Measurements from ENCODE around the gene PNPLA7.
"Not testable (repeated sequence)": the region's sequence is repeated elsewhere in the genome, so short reads cannot be mapped to it uniquely, and the experiment has no call there.

The PNPLA7 gene

DNA sequence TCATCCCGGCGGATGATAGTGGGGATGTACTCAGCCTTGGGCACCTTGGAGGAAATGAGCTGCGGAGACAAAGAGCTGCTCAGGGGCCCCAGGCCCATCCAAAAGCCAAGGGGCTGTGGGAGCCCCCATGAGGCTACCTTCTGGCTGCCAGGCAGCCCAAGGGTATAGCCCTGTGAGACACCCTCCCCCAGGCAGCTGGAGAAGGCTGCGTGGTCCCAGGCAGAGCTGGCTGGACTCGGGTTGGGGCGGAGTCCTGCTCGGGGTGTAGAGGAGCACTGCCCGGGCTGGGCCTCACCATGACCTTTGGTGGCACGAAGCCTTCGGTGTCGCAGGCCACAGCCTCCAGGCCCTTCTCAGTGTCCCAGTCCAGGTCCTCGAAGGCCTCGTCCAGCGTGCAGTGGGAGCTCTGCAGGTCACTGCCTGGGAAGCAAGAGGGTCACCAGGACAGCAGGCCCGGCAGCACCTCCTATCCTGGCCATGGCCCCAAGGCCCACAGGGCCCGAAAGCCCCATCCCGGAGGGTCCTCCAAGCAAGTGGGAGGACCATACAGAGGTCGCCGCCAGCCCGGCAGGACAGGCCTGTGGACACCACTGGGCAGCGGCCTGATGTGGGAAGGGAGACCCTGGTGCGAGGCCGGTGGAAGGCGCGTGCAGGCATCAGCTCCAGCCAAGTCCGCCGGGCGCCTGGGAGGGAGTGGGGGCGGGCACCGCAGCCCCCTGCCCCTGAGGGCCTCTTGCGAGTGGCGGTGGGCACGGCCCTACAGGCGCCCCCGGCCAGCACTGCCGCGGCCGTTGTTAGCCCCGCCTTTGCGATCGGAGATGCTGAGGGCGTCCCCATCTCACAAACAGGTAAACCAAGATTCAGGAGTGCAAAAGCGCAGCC is 97.2 kb downstream of the PNPLA7 start:
- DNase-seq (ENCODE audit: low read depth in 2 of 2, low spot score in 1 of 2), result no peak

DNA sequence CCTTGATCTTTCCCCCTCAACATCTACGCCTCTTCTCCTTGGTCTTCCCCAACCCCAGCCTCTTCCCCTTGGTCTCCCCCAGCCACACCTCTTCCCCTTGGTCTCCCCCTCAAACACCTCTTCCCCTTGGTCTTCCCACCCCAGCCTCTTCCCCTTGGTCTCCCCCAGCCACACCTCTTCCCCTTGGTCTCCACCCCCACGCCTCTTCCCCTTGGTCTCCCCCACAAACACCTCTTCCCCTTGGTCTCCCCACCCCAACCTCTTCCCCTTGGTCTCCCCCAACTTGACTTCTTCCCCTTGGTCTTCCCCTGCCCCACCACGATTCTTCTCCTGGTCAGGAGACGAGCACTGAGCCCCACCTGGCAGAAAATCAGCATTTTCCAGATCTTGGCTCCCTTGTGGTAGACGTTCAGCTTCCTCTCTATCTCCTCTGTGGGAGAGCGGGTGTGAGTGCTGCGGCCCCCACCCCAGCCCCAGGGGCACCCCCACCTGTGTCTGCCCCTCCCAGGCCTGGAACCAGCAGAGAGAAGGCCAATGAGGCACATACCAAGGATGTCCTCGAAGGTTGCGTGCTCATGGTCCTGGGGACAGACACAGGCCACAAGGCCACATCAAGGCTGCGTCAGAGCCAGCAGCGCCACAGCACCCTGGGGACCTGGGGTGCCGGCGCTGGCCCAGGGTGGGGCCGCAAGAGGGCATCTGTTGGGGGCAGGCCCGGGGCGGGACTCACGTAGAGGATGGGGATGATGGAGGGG is 98.0 kb downstream of the PNPLA7 start:
- no peak for DNase-seq (ENCODE audit: low read depth in 2 of 2, low spot score in 1 of 2)

DNA sequence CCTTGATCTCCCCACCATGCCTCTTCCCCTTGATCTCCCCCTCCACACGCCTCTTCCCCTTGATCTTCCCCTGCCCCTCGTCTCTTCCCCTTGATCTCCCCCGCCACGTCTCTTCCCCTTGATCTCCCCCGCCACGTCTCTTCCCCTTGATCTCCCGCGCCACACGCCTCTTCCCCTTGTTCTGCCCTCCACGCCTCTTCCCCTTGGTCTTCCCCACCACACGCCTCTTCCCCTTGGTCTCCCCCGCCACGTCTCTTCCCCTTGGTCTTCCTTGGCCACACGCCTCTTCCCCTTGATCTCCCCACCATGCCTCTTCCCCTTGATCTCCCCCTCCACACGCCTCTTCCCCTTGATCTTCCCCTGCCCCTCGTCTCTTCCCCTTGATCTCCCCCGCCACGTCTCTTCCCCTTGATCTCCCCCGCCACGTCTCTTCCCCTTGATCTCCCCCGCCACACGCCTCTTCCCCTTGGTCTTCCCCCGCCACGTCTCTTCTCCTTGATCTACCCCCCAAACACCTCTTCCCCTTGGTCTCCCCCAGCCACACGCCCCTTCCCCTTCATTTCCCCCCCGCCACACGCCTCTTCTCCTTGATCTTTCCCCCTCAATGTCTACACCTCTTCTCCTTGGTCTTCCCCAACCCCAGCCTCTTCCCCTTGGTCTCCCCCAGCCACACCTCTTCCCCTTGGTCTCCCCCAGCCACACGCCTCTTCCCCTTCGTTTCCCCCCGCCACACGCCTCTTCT is 98.8 kb downstream of the PNPLA7 start:
- not testable (repeated sequence) for DNase-seq (ENCODE audit: low read depth in 2 of 2, low spot score in 1 of 2)

DNA sequence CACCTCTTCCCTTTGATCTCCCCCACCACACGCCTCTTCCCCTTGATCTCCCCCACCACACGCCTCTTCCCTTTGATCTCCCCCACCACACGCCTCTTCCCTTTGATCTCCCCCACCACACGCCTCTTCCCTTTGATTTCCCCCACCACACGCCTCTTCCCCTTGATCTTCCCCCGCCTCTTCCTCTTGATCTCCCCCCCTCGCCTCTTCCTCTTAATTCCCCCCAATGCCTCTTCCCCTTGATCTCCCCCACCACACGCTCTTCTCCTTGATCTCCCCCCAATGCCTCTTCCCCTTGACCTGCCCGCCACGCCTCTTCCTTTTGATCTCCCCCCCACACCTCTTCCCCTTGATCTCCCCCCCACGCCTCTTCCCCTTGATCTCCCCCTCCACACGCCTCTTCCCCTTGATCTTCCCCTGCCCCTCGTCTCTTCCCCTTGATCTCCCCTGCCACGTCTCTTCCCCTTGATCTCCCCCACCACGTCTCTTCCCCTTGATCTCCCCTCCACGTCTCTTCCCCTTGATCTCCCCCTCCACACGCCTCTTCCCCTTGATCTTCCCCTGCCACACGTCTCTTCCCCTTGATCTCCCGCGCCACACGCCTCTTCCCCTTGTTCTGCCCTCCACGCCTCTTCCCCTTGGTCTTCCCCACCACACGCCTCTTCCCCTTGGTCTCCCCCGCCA is 99.5 kb downstream of the PNPLA7 start:
- DNase-seq (ENCODE audit: low read depth in 2 of 2, low spot score in 1 of 2), result peak in 1 of 2 donors; percentile 17

DNA sequence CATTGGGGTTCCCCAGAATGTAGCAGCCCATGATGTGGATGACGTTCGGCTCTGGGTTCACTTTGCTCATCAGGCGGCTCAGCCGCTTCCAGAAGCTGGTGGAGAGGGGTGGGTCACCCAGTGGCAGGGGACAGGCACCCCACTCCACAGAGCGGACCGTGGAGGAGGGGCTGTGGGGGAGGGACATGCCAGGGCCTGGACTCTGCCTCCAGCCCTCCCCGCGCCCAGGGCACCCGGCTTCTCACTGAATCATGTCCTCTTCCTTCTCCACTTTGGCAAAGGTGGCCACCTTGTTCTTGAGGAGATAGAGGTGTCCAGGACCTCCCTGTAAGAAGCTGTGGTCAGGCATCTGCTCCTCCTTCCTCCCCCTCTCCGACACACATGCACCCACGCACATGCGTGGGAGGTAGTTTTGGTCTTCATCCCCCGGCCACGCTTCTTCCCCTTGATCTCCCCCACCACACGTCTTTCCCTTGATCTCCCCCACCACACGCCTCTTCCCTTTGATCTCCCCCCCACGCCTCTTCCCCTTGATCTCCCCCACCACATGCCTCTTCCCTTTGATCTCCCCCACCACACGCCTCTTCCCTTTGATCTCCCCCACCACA is 100.2 kb downstream of the PNPLA7 start:
- peak in 1 of 2 donors; percentile 24 for DNase-seq (ENCODE audit: low read depth in 2 of 2, low spot score in 1 of 2)

DNA sequence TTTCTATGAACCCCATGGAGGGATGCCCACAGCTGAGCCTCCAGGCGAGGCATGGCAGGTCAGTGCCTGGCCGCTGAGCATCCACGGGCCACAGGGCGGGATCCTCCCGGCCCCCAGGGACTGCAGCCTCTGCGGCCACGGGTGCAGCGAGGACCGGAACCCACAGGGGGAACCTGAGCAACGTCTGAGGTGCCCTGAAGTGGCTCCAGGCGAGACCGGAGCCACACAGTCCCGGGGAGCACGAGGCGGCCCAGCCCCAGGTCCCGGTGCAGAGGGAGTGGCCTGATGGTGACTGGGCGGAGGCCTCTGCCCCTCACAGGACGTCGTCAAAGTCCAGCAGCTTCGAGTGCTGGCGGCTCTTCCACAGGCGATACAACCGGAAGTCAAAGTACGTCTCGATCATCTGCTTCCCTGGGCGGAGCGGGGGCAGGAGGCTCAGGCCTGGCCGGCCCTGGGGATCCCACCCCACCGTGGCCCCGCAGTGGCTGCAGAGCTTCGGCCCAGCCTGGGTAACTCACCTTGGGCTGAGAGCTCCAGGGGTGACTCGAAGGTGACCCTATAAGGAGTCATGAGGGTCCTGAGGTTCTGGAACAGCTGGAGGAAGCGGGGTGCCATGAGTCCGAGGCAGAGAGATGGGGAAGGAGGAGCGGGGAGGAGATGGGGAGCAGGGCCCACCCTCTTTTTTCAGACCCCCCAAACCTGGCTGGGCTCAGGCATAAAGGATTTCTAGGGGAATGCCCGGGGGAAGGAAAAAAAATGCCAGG is 100.9 kb downstream of the PNPLA7 start:
- no peak for DNase-seq (ENCODE audit: low read depth in 2 of 2, low spot score in 1 of 2)

DNA sequence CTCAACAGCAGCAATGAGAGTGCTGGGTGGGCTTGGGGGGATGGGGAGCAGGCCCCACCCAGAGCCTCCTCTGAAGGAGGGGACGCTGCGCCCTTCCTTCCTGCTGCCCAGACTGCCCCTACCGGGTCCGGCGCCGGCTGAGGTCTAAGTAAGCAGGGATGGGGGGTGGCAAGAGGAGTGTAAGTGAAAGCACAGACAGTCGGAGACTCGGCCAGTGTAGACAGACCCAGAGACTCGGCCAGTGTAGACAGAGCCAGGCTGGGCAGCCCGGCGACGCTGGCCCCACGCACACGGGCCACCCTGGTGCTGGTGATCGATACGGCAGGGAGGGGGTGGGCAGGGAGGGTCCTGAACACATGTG is 101.6 kb downstream of the PNPLA7 start:
- DNase-seq (ENCODE audit: low read depth in 2 of 2, low spot score in 1 of 2), result no peak

DNA sequence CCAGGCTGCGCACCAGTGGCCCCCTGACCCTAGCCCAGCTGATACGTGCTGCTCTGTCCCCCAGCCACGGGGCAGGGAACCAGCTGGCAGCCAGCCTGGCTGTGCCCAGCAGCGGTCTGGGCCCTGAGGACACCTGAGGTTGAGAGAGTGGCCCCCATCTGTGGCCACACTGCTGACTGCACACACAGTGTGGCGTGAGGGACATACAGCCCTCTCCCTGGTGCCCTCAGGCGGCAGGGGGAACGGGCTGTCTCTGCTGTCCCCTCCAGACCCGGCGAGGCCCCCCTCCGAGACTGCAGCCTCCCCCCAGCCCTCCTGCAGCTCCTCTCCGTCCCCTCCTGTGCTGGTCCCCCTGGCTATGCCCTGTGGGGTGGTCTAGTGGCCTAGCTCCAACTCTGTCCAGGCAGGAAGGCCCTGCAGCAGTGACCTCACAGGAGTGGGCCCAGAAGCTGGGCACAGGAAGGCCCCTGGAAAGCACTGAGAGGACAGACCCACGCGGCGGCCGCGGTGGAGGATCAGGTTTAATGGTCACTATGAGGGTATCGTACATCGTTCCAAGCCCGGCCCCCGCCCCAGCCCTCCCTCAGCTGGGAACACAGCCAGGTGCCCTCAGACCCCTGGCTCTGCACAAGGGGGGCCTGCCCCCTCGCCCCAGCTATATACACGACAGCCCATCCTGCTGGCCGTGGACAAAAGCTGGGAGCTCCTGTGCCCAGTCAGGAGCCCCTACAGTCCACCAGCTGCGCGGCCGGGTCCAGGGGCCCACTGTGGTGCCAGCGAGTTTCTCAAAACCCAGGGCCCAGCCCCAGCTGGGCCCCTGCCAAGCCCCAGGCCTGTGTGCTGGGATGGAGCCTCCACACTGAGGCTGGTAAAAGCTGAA is 102.2 kb downstream of the PNPLA7 start:
- DNase-seq (ENCODE audit: low read depth in 2 of 2, low spot score in 1 of 2), result no peak

DNA sequence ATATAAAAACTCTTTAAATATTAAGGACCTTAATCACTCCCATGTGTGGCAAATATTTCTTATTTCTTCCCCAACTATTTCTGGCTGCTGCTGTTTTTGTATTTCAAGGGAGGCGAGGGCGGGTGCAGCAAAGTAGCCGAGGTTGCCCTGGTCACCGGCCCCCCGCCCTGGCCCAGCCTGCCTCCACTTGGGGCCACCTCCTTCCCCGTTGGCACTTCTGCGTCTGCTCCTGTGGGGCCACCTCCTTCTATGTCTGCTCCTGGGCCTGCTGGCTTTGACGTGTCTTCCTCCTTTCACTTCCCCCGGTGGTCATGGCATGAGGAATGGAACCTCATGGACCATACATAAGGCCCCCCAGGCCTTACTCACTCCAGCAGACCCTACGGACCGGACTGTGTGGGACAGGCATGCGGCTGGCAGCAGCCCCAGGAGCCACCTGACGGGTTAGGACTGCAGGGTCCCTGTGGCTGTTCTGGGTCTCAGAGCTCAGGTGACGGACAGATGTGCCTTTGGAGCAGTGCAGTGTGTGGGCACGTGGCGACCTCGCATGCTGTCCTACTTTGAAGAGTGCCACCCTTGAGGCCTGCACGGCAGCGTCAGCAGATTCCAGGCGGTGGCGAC is 103.2 kb downstream of the PNPLA7 start:
- DNase-seq (ENCODE audit: low read depth in 2 of 2, low spot score in 1 of 2), result no peak

DNA sequence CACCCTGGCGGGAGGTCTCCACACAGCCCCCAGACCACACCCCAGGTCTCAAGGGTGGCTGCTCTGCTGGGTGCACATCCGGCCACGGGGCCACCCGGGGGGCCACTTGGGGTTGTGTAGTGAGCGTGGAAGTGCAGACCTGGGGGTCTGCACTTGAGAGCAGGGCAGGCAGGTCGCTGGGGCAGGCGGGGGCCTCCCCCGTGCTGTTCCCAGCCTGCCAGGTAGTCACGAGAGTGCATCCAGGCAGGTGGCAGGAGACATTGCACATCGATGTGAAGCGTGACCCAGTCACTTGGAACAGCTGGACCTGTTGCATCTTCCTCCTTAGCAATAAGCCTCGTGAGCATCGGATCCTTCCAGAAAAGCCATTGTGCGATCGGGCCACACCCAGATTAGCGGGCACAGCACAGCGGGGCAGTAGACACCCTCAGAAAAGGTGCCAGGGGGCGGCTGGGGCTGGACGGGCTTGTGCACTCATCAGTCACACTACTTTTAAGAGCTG is 104.2 kb downstream of the PNPLA7 start:
- DNase-seq (ENCODE audit: low read depth in 2 of 2, low spot score in 1 of 2), result no peak

DNA sequence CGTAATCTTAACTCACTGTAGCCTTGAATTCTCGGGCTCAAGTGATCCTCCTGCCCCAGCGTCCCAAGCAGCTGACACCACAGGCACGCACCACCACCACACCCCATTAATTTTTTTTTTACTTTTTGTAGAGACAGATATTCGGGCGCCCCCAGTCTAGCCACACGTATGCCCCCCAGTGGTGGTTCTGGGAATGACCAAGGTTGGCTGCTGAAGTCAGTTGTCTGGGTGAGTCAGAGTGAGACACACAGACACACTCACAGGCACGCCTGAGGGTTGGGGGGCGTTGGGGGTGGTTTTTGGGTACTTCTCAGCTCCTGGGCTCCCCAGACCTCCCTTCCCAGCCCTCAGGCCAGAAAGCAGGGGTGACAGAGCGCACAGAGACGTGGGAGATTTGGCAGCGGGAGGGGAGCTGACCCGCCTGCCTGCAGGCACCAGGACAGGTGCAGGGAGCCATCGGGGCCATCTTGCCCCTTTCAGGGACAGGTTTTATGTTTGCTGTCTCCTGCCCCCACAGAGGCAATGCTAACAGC is 104.9 kb downstream of the PNPLA7 start:
- DNase-seq (ENCODE audit: low read depth in 2 of 2, low spot score in 1 of 2), result peak; percentile 70 to 72

DNA sequence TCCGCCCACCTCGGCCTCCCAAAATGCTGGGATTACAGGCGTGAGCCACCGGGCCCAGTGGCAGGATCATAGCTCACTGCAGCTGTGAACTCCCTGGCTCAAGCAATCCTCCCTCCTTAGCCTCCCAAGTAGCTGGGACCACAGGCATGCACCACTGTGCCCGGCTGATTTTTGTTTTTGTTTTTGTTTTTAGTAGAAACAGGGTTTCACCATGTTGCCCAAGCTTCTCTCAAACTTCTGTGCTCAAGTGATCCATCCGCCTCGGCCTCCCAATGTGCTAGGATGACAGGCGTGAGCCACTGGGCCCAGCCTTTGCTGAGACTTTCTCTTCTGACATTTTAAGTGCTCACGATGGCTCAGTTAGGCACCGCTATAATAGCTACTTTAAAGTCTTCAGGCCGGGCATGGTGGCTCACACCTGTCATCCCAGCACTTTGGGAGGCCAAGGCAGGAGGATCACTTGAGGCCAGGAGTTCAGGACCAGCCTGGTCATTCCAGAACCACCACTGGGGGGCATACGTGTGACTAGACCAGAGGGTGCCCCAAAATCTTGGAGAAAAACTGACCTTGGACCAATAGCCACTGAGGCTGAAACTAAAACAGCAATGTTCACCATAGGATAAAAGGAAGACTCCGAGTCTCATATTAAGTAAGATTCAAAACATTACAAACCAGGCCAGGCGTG is 106.0 kb downstream of the PNPLA7 start:
- no peak for DNase-seq (ENCODE audit: low read depth in 2 of 2, low spot score in 1 of 2)

DNA sequence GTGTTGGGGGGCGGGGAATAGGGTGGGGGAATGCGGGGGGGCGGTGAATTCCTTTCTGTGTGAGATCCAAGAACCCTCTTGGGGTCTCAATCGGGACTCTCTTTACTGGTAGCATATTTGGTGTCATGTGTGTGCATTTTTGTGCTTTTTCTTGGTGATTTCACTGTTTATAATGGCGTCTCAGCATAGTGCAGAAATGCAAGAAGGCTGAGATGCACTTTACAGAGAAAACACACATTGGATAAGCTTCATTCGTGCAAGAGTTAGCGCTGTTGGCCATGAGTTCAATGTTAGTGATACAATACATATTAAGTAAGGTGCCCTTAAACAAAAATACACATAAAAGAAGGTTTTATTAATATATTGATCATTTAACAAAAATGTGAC is 108.3 kb downstream of the PNPLA7 start:
- DNase-seq (ENCODE audit: low read depth in 2 of 2, low spot score in 1 of 2), result no peak

DNA sequence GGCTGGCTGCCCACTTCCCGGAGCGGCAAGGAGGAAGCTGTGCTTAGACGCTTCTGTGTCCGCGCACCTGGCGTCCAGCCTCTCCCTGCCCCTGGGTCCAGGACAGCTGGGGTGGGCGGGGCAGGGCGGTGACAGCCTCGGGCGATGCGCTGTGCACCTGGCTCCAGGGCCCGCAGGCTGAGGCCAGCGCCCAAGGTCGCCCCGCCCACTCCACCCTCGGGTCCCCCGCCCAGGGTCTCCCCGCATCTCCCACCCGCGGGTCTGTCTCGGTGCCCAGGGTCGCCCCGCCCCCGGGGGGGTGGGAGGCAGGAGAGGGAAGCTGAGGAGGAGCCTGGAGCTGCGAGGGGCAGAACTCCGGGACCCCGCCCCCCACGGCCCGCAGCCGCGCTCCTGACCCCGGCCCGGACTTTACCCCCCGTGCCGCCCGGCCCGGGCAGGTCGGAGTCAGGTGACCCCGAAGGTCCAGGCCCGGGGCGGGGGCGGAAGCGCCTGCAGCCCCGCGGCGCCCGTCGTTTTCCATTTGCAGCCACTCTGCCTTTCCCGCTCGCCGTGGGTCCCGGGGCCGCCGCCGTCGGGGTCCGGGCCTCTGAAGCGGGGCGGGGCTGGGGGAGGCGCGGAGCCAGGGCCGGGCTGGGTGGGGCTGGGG is 108.8 kb downstream of the PNPLA7 start, which contains the start of gene ENTPD8:
TSS of gene ENTPD8 (minus strand) at position 69 of the 646 bp plus-strand sequence. CDS start 3,072 bp downstream, outside the sequence.
- DNase-seq (ENCODE audit: low read depth in 2 of 2, low spot score in 1 of 2), result no peak

DNA sequence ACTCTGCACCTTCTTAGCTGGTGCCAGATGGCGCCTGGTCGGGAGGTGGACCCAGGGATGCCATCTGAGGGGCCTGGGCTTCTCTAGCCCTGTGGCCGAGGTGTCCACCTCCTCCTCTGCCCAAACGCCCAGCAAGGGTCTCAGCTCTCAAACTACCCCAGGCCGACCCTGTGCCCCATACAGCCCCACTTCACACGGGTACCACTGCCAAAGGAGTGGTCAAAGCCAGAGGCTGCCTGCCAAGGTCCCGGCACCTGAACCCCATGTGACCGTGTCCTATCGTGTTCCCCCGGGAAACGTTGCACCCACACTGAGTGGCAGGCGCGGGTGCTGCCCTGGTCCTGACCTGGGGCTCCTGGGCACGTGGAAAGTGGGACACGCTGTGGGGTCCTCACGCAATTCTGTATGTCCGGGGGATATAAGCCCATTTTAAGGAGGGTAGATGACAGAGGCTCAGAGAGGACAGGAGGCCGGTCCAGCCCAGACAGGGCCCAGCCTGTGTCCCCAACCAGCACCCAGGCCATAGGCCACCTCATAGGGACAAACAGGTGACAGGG is 111.0 kb downstream of the PNPLA7 start:
- DNase-seq (ENCODE audit: low read depth in 2 of 2, low spot score in 1 of 2), result no peak

DNA sequence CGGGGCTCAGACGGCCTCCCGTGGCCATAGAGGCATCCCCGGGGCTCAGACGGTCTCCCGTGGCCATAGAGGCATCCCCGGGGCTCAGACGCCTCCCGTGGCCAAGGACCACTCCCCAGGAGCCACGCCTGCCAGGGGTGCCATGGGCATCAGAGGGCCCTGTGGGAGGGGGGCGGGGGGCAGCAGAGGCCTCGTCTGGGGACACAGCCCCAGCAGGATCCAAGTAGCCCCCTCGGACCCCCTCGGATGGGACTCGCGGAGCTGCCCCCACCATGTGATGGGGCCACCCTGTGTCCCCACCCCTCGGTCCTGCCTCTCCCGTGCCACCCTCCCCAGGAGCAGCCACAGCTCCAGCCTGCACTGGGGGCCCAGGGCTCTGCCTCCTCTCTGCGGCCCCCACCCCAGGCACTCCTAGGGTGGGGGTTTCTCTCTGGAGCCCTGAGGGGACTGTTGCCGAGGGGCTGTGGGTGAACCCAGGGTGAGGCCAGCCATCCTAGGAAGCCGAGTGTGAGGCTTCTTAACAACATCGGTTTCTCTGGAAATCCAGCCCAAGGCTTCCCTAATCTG is 111.5 kb downstream of the PNPLA7 start:
- no peak for DNase-seq (ENCODE audit: low read depth in 2 of 2, low spot score in 1 of 2)
